GM11168 (cell line): ENCODE data around the gene DLGAP1.

ENCODE experiments used
- in situ Hi-C: fragments of 300-500 bp; cut with MboI; formaldehyde crosslinking; loops from one replicate; pipeline ENCODE4 v1.12.0; 2022; ENCODE audit warnings: low sequenced_read_pairs; ENCODE audit not compliant: unreplicated experiment

Gene DLGAP1

GRCh38 chr18:4198956-4199355 is 256.2 kb downstream of the DLGAP1 start:
- in situ Hi-C loops: no loop called here

DNA sequence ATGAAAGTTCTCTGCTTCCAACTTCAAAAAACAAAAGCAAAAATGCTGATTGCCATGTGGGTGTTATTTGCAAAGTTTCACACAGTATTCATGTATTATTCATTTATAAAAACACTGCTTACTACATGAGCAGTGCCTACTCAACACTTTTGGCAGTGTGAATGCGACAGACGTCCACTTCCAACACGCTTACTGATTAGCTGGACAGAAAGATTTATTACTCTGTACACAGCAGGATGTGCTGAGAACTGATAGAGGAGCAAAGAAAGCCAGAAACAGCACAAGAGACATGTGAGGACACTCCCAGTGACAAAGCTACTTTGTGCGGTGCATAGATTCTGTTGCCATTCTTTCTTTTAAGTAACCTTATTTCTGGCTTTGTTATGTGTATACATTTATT is 258.8 kb downstream of the DLGAP1 start:
- in situ Hi-C loops: no loop called here

DNA sequence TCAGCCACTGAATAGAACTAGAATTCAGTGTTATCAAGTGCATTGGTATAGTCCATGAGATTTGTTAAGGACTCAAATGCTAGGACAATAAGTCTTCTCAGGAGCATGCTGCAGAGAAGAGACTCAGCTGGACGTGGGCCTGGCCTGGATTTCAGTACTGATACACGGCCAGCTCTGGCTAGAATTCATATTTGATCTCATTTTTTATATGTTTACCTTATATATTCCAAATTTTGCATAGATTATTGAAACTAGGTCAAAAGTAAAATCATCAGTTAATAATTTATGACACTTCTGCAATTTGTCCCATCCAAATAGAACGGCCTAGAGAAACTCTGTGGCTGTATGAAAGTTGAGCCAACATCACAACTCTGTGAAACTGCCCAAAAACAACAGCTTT is 262.0 kb downstream of the DLGAP1 start:
- in situ Hi-C loops: no loop called here

DNA sequence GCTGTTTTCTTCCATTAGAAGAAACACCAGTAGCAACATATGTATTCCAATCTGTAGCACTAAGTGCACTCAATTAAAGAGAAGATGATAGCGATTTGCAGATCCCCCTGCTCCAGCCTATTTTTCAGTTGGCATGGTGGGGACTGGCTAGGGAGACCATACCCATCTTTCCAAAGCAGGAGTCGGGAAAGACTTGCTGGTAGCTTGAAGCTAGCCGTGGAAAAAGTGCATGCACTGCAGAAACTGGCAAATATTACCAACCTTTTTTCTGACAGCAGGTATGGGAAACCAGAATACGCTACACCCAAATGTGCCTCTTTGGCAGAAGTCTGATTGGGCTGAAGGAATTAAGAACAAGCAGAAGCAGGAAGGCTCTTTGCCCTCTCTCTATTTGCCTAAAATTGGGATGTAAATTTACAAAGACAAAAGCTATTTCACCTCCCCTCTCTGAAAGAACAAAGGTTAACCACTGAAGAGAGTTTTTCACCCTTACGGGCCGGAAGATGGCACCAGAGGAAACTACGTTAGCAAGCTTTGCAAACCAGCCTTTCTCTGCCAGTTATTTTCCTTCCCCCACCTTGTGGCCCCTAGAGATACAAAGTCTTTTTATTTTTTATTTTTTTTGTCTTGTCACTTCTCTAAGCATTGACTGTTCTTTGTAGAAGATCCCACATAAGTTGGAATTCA is 273.1 kb downstream of the DLGAP1 start:
- in situ Hi-C loops: no loop called here

GRCh38 chr18:4181086-4181485 is 274.0 kb downstream of the DLGAP1 start:
- in situ Hi-C loops: no loop called here

DNA sequence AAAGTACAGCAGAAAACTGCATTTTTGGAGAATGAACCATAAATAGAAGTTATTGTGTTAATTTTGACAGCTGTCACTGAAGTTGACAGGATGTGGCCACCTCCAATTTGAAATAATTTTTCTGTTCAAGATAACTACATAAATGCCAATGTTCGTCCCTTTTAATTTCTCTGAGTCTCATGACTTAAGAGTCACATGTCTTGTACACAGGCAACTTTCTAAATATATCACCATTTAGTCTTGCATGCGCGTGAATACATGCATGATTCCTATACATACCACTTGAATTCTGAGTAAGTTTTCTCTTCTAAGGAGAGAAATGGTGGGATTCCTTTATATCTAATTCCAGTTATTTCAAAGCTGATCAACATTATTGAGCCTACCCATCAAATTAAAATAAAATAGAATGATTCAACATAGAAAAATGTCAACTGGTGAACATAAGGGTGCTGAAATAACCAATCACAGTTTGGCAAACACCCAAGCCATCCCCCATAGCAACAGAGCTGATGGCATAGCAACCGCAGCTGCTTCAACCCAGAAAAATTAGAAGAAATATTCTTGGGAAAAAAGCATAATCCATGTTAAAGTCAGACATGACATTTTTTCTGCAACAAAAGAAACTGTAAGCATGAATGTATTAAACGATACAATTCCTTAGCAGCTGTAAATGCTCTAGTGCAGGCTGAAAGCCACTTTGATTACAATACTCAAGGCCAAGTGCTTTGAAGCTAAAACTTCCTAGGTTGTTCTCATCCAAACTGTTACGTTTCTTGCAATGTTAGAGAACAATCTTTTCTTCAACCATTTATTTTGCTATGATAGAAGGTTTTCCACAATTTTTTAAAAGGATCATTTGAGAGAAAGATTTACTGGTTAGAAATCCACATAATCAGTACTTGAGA is 282.7 kb downstream of the DLGAP1 start:
- in situ Hi-C loops: no loop called here

DNA sequence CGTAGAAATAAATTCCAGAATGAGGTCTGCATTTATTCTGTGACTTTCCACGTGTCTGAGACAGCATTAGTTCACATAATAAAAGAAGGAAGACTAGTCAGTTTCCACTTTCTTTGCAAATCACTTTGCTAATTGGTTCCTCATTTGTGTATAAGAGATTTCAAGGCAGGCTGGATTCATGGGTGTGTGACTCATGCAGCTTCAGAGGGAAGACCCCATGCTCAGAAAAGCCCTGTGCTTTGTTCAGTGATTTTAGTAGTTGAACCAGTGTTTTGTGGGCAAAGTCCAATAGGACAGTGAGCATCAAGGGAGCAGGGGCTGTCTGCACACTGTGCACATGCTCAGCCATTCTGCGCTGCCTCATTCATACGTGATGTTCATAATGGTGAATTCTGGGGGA is 297.8 kb downstream of the DLGAP1 start:
- in situ Hi-C loops: no loop called here

- in situ Hi-C loops: no loop called here
Measured at GRCh38 chr18:4146797-4147196, 308.3 kb downstream of the DLGAP1 start.

GRCh38 chr18:4144201-4144600 is 310.9 kb downstream of the DLGAP1 start:
- in situ Hi-C loops: no loop called here

DNA sequence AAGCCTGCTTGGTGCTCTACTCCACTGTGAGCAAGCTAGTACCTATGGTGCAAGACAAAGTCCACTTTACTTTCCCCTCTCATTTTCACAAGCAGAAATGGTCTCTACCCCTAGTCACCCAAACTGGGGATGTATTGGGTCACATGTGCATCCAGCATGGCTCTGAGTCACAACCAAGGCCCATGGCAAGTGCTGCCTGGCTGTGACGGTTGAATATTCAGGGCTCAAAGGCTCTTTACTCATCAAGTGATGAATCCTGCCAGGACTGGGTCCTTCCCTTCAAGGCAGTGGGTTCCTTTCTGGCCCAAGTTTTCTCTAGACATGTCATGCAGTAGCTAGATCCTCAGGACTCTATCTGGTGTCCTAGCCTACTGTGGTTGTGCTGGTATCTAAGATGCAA is 311.5 kb downstream of the DLGAP1 start:
- in situ Hi-C loops: no loop called here

GRCh38 chr18:4142876-4143275 is 312.2 kb downstream of the DLGAP1 start:
- in situ Hi-C loops: no loop called here

GRCh38 chr18:4134700-4135099 is 320.4 kb downstream of the DLGAP1 start:
- in situ Hi-C loops: no loop called here

DNA sequence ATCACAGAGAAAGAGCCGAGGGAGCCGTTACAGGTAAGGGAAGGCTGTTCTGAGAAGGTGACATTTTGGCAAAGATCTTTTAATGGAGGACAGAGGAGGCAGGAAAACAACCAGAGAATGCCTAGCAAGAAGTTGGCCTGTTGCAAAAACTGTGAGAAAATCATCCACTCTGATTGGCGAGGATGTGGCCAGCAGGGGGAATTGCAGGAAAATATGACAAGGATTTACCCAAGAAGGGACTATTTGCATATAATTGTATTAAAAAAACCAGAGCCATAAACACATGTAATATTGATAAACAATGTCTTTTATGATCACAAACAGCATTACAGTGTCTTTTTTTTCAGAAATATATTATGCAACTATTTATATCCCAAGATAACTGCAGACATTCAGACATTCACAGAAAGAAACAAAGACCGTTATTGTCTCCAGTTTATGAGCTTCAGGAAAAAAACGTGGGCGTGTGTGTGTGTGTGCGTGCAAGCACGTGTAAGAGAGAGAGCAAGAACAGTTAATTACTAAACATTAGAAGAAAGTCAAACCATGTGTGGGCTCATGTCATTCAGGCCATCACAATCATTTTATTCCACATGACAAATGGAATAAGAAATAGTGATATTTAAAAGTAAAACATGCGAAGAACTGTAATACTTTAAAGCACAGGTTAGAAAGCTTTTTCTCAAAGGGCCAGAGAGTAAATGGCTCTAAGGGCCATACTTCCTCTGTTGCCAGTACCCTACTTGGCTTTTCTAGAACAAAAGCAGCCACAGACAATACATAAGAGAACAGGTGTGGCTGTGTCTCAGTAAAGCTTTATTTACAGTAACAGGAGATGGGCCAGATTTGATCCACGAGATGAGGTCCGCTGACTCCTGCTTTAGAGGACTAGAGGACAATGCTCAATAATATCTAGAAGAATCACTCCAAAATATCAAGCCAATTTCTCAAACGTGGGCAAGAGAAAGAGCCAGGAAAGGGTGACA is 324.1 kb downstream of the DLGAP1 start:
- in situ Hi-C loops: no loop called here

GRCh38 chr18:4126939-4127338 is 328.2 kb downstream of the DLGAP1 start:
- in situ Hi-C loops: no loop called here

DNA sequence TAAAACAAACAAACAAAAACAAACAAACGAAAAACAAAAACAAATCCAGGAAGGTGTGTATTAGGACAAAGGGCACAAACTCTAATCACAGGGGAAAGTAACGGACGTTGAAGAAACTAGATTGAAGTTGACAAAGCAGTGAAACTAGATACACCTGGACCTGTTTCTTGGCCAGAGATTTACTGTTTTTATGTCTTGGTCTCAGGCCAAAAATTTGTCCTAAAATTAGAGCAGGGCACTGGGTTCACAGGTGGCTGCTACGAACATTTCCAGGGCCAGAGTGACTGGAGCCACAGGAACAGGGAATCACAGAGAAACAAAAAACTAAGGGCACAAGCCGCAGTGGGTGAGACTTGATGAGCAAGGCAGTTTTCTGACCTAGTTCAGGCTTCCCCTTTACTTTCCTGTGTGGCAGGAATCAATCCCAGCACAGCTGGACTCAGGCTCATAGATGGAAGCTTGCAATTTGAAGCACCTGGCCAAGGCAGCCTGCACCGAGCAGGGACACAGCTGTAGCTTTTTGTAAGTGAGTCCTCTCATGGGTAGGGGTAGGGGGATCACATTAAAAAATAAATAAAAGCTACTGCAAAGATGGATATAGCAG is 329.4 kb downstream of the DLGAP1 start:
- in situ Hi-C loops: no loop called here

GRCh38 chr18:4125224-4125623 is 329.9 kb downstream of the DLGAP1 start:
- in situ Hi-C loops: no loop called here

DNA sequence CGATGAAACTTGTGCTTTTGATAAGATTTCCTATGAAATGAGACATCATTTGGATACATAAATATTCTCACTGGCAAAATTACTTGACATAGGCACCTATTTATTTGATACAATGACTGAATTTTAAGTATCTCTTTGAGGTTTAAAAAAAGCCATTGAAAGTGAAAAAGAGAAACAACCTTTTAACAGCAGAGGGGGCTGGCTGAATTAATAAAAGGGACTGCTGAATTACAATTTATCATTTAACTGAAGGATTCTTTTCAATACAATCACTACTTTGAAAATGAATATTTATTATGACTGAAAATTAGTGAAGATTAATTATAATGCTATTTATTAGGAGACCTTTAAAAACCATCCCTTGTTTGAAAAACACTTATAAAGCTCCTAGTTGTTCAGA is 335.3 kb downstream of the DLGAP1 start:
- in situ Hi-C loops: loop anchor here (10.0 kb wide), 1 partner anchor 945 kb away; no protein-coding TSS in a partner anchor

GRCh38 chr18:4119127-4119648 is 335.9 kb downstream of the DLGAP1 start:
- in situ Hi-C loops: loop anchor here (10.0 kb wide), 1 partner anchor 946 kb away; no protein-coding TSS in a partner anchor

GRCh38 chr18:4108016-4108415 is 347.1 kb downstream of the DLGAP1 start:
- in situ Hi-C loops: no loop called here

GRCh38 chr18:4107049-4107467 is 348.0 kb downstream of the DLGAP1 start:
- in situ Hi-C loops: no loop called here
